Keratinocyte (primary cell): ENCODE measurements around the gene DFFB. TPM values are rescaled to one million over a fixed set of nuclear protein-coding genes. Genes with fewer than 3 reads are reported as not detected.

Source experiments
- DNase-seq: peaks from one replicate; pipeline ENCODE4 v3.0.0-alpha.2; 2011; ENCODE audit warnings: low read depth, missing footprints, low spot score
- FAIRE-seq: peaks from 2 replicates; lab custom pipeline; 2011; peaks lifted over from hg19 to GRCh38; lab: Jason Lieb, UNC
- H2AFZ ChIP-seq: 2 replicates; pipeline ENCODE4 v1.6.0; 2012; ENCODE audit warnings: low read length, control low read depth, inconsistent platforms; ENCODE audit not compliant: control insufficient read depth
- H3K27ac ChIP-seq: 2 replicates; pipeline ENCODE4 v1.5.1; 2011; ENCODE audit warnings: low read length; ENCODE audit not compliant: control insufficient read depth, insufficient read depth
- H3K27me3 ChIP-seq: 3 replicates; pipeline ENCODE4 v1.6.0; 2011; ENCODE audit warnings: low read length; ENCODE audit not compliant: control insufficient read depth, insufficient read depth; ENCODE audit errors: extremely low read depth
- H3K36me3 ChIP-seq, 2 experiments: 2 replicates in 1 of 2; 3 replicates in 1 of 2; pipeline ENCODE4 v1.5.1; 2011; ENCODE audit warnings: low read length in 2 of 2, mild to moderate bottlenecking in 1 of 2; ENCODE audit not compliant: control insufficient read depth in 2 of 2, insufficient read depth in 2 of 2; ENCODE audit errors: extremely low read depth in 1 of 2
- H3K4me1 ChIP-seq: 3 replicates; pipeline ENCODE4 v1.5.1; 2011; ENCODE audit warnings: low read length; ENCODE audit not compliant: control insufficient read depth, insufficient read depth; ENCODE audit errors: extremely low read depth
- H3K4me2 ChIP-seq: 3 replicates; pipeline ENCODE4 v1.6.0; 2011; ENCODE audit warnings: low read depth, low read length; ENCODE audit not compliant: control insufficient read depth, insufficient read depth; ENCODE audit errors: extremely low read depth
- H3K4me3 ChIP-seq, 3 experiments: fragments of 200-600 bp in 1 of 3; sonication (generic) in 1 of 3; 2 replicates in 2 of 3; 3 replicates in 1 of 3; pipeline ENCODE4 v1.5.1; 2011 to 2016; ENCODE audit warnings: low read length in 3 of 3, mild to moderate bottlenecking in 3 of 3, control low read depth in 2 of 3, inconsistent platforms in 1 of 3, low read depth in 1 of 3, mixed read lengths in 1 of 3, mixed run types in 1 of 3, moderate library complexity in 1 of 3; ENCODE audit not compliant: control insufficient read depth in 2 of 3, insufficient read depth in 2 of 3; ENCODE audit errors: extremely low read depth in 1 of 3
- H3K79me2 ChIP-seq: 2 replicates; pipeline ENCODE4 v1.6.0; 2012; ENCODE audit warnings: low read length; ENCODE audit not compliant: control insufficient read depth, insufficient read depth
- H3K9ac ChIP-seq: 3 replicates; pipeline ENCODE4 v1.6.0; 2011; ENCODE audit warnings: low read length; ENCODE audit not compliant: control insufficient read depth, insufficient read depth; ENCODE audit errors: extremely low read depth
- H3K9me1 ChIP-seq: 3 replicates; pipeline ENCODE4 v1.6.0; 2011; ENCODE audit warnings: low read length; ENCODE audit not compliant: control insufficient read depth, insufficient read depth; ENCODE audit errors: extremely low read depth
- H3K9me3 ChIP-seq: 2 replicates; pipeline ENCODE4 v1.5.1; 2012; ENCODE audit warnings: low read depth, low read length; ENCODE audit not compliant: control insufficient read depth
- H4K20me1 ChIP-seq: 3 replicates; pipeline ENCODE4 v1.6.0; 2011; ENCODE audit warnings: low read length; ENCODE audit not compliant: control insufficient read depth, insufficient read depth; ENCODE audit errors: extremely low read depth
- EZH2 ChIP-seq: IDR thresholded peaks from one replicate; pipeline ENCODE4 v1.6.1; 2012; ENCODE audit warnings: inconsistent platforms, mild to moderate bottlenecking, low read length, moderate library complexity
- dilution Hi-C: fragments of 300-500 bp; cut with MboI; formaldehyde crosslinking; loops from one replicate; pipeline ENCODE4 v1.7.0; 2020; ENCODE audit warnings: low sequenced_read_pairs; ENCODE audit not compliant: extremely low pct_ligation_motif_present
- polyA plus RNA-seq, 5 experiments: library from polyadenylated mRNA; depleted of rRNA in 3 of 5; stranded (reverse) in 3 of 5; stranded (forward) in 1 of 5; unstranded in 1 of 5; fragments of >200 nt; gene quantifications; 1 replicate in 1 of 5; 2 replicates in 3 of 5; 3 replicates in 1 of 5; pipeline versions ENCODE4 v1.2.1 to v1.2.3, GENCODE V29; 2011 to 2012; ENCODE audit warnings: missing spikeins in 2 of 5, low read depth in 1 of 5, low replicate concordance in 1 of 5
- TF ChIP-seq, protein P1 (sequence below), 3 experiments: IDR thresholded peaks in 1 of 3; conservative IDR thresholded peaks in 1 of 3; optimal IDR thresholded peaks in 1 of 3; 2 replicates in 2 of 3; 3 replicates in 1 of 3; pipeline versions ENCODE3 to v1.5.1; 2011; ENCODE audit warnings: low read length in 3 of 3, mild to moderate bottlenecking in 3 of 3, moderate library complexity in 2 of 3, control low read depth in 1 of 3, inconsistent platforms in 1 of 3; ENCODE audit not compliant: insufficient read depth in 2 of 3; ENCODE audit errors: extremely low read depth in 1 of 3

DFFB gene
- polyA plus RNA-seq, 1 donor (not counting 4 experiments of a cell fraction or from before 2014, with no cell fraction given) = 5.2 TPM

DNA sequence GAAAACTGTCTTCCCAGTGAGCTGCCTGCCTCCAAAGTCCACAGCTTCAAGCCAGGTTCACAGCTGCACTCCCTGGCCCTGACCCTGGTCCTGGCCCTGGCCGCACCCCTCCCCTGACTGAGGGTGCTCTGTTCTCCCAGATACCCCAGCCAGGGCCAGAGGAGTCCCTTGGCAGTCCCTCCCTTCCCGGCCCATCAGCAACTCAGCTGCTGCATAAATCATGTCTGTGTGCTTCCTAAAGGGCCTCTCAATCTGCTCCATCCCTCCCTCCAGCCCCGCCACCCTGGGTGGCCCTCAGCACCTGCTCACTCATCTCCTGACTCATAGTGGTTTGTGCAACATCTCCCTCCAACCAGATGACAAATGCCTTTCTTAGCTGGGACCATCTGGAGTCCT lies 67.5 kb downstream of the DFFB start:
- no peak overlapping the region for H3K4me2 ChIP-seq

GRCh38 chr1:3925256-3925655 lies 68.0 kb downstream of the DFFB start:
- H3K9me3 ChIP-seq = peaks cover 2% of the 10 kb centered on the region
- dilution Hi-C loops = no loop called here
- no peaks in the 10 kb centered on the region for H3K36me3 ChIP-seq
- DNase-seq (no peak), FAIRE-seq (no peak)
- no peak overlapping the region for H3K4me2 ChIP-seq
- no peak overlapping the region for H3K4me3 ChIP-seq
- H2AFZ ChIP-seq = no peak overlapping the region
- no peaks in the 10 kb centered on the region for H3K27me3 ChIP-seq
- no peaks in the 10 kb centered on the region for H3K9me1 ChIP-seq
- H4K20me1 ChIP-seq = no peaks in the 10 kb centered on the region
- no peaks in the 10 kb centered on the region for H3K79me2 ChIP-seq
- no peak overlapping the region for H3K9ac ChIP-seq
- no peaks in the 10 kb centered on the region for H3K4me1 ChIP-seq
- TF ChIP-seq, protein P1, sequence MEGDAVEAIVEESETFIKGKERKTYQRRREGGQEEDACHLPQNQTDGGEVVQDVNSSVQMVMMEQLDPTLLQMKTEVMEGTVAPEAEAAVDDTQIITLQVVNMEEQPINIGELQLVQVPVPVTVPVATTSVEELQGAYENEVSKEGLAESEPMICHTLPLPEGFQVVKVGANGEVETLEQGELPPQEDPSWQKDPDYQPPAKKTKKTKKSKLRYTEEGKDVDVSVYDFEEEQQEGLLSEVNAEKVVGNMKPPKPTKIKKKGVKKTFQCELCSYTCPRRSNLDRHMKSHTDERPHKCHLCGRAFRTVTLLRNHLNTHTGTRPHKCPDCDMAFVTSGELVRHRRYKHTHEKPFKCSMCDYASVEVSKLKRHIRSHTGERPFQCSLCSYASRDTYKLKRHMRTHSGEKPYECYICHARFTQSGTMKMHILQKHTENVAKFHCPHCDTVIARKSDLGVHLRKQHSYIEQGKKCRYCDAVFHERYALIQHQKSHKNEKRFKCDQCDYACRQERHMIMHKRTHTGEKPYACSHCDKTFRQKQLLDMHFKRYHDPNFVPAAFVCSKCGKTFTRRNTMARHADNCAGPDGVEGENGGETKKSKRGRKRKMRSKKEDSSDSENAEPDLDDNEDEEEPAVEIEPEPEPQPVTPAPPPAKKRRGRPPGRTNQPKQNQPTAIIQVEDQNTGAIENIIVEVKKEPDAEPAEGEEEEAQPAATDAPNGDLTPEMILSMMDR (optimal IDR thresholded peaks at IDR 0.05 in 1 of 3, IDR thresholded peaks at IDR 0.05 in 1 of 3, conservative IDR thresholded peaks at IDR 0.05 in 1 of 3; ENCODE audit: extremely low read depth in 1 of 3, insufficient read depth in 2 of 3, low read length in 3 of 3) = no peak
- TF ChIP-seq EZH2 = no peak
- no peak overlapping the region for H3K27ac ChIP-seq

More for the DNA sequence above, 67.5 kb downstream of the DFFB start:
- Histone ChIP-seq H3K27me3 (no peaks in the 10 kb centered on the region), H3K36me3 (no peaks in the 10 kb centered on the region), H3K27ac (no peak overlapping the region), H2AFZ (no peak overlapping the region), H3K9ac (no peak overlapping the region), H3K4me1 (no peaks in the 10 kb centered on the region), H3K9me3 (no peaks in the 10 kb centered on the region), H3K79me2 (no peaks in the 10 kb centered on the region), H3K4me3 (no peak overlapping the region), H3K9me1 (no peaks in the 10 kb centered on the region), H4K20me1 (no peaks in the 10 kb centered on the region)
- DNase-seq (no peak), FAIRE-seq (no peak)
- TF ChIP-seq, protein P1 (optimal IDR thresholded peaks at IDR 0.05 in 1 of 3, IDR thresholded peaks at IDR 0.05 in 1 of 3, conservative IDR thresholded peaks at IDR 0.05 in 1 of 3; ENCODE audit: extremely low read depth in 1 of 3, insufficient read depth in 2 of 3, low read length in 3 of 3) = no peak
- TF ChIP-seq EZH2 = no peak
- dilution Hi-C loops = no loop called here
